DOHH2 (cell line): ENCODE measurements around the gene GNAT3.

Experiments
- H3F3A ChIP-seq: fragments of 200-600 bp; sonication (generic), shearing (Covaris generic); 2 replicates; pipeline ENCODE4 v1.6.0; 2016; ENCODE audit warnings: antibody characterized with exemption, mild to moderate bottlenecking; ENCODE audit not compliant: control insufficient read depth, insufficient read depth
- H3K27ac ChIP-seq: fragments of 200-600 bp; sonication (generic); 2 replicates; pipeline ENCODE4 v1.5.1; 2014; ENCODE audit warnings: low read depth, mild to moderate bottlenecking, low read length, moderate library complexity
- H3K27me3 ChIP-seq: fragments of 200-600 bp; sonication (generic); 2 replicates; pipeline ENCODE4 v1.6.1; 2014; ENCODE audit warnings: mild to moderate bottlenecking, low read length, mixed read lengths; ENCODE audit not compliant: control insufficient read depth
- H3K36me3 ChIP-seq: fragments of 200-600 bp; sonication (generic); 2 replicates; pipeline ENCODE4 v1.6.1; 2014; ENCODE audit warnings: mild to moderate bottlenecking, low read length, moderate library complexity, mixed read lengths; ENCODE audit not compliant: control insufficient read depth
- H3K4me1 ChIP-seq: fragments of 200-600 bp; sonication (generic); 2 replicates; pipeline ENCODE4 v1.6.1; 2014; ENCODE audit warnings: mild to moderate bottlenecking, low read length, mixed read lengths; ENCODE audit not compliant: control insufficient read depth
- H3K4me2 ChIP-seq: fragments of 200-600 bp; sonication (generic); 2 replicates; pipeline ENCODE4 v1.6.0; 2014; ENCODE audit warnings: mild to moderate bottlenecking, low read length, moderate library complexity
- H3K4me3 ChIP-seq: fragments of 200-600 bp; sonication (generic); 2 replicates; pipeline ENCODE4 v1.5.1; 2014; ENCODE audit warnings: mild to moderate bottlenecking, low read length, mixed read lengths
- H3K79me2 ChIP-seq: fragments of 200-600 bp; sonication (generic); 2 replicates; pipeline ENCODE4 v1.6.1; 2014; ENCODE audit warnings: mild to moderate bottlenecking, low read length, mixed read lengths; ENCODE audit not compliant: control insufficient read depth
- H3K9me2 ChIP-seq: fragments of 200-600 bp; sonication (generic); replicated peaks from 2 replicates; pipeline ENCODE4 v1.6.1; 2014; ENCODE audit warnings: mild to moderate bottlenecking, low read length, mixed read lengths; ENCODE audit not compliant: control insufficient read depth
- H3K9me3 ChIP-seq: fragments of 200-600 bp; sonication (generic); 2 replicates; pipeline ENCODE4 v1.6.1; 2014; ENCODE audit warnings: antibody characterized with exemption, low read length, mixed read lengths; ENCODE audit not compliant: control insufficient read depth, insufficient read depth
- H4K20me1 ChIP-seq: fragments of 200-600 bp; sonication (generic); 2 replicates; pipeline ENCODE4 v1.6.0; 2014; ENCODE audit warnings: low read depth, mild to moderate bottlenecking, antibody characterized with exemption, low read length, moderate library complexity; ENCODE audit not compliant: control insufficient read depth, insufficient read depth
- EZH2phosphoT487 ChIP-seq: fragments of 200-600 bp; sonication (generic); IDR thresholded peaks from 2 replicates; pipeline ENCODE4 v1.6.1; 2017; ENCODE audit warnings: borderline replicate concordance, mild to moderate bottlenecking, antibody characterized with exemption, low read length, moderate library complexity, mixed read lengths
- TF ChIP-seq, protein P1 (sequence below): fragments of 200-600 bp; sonication (generic); IDR thresholded peaks from one replicate; pipeline ENCODE4 v1.5.1; 2014; ENCODE audit warnings: antibody characterized with exemption, mild to moderate bottlenecking, low read depth, low read length; ENCODE audit not compliant: poor library complexity, severe bottlenecking

GNAT3 gene

DNA sequence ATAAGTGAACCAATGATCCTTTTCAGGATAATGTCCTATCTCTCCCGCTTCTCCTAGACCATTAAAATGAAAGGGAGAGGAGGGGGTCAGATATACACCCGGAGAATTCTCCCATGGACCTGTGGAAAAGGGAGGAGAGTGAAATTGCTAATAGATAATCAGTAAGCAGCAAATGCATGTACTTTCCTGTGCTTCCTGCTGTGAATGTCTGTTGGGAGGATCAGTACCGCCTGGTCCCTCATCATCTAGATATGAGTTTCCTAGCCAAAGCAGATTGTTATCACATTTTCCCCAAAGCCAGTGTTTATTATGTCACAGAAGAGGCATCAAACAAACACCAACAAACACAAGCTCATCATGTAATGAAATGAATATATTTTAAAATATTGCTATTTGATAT is 96.8 kb downstream of the GNAT3 start:
- no peaks in the 10 kb centered on the region for H3K9me3 ChIP-seq
- no peak overlapping the region for H3K27ac ChIP-seq
- TF ChIP-seq EZH2phosphoT487, result no peak
- TF ChIP-seq, protein P1, sequence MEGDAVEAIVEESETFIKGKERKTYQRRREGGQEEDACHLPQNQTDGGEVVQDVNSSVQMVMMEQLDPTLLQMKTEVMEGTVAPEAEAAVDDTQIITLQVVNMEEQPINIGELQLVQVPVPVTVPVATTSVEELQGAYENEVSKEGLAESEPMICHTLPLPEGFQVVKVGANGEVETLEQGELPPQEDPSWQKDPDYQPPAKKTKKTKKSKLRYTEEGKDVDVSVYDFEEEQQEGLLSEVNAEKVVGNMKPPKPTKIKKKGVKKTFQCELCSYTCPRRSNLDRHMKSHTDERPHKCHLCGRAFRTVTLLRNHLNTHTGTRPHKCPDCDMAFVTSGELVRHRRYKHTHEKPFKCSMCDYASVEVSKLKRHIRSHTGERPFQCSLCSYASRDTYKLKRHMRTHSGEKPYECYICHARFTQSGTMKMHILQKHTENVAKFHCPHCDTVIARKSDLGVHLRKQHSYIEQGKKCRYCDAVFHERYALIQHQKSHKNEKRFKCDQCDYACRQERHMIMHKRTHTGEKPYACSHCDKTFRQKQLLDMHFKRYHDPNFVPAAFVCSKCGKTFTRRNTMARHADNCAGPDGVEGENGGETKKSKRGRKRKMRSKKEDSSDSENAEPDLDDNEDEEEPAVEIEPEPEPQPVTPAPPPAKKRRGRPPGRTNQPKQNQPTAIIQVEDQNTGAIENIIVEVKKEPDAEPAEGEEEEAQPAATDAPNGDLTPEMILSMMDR, result no peak
- no peaks in the 10 kb centered on the region for H3K4me1 ChIP-seq
- no peaks in the 10 kb centered on the region for H4K20me1 ChIP-seq
- H3K79me2 ChIP-seq, result no peaks in the 10 kb centered on the region
- no peaks in the 10 kb centered on the region for H3K27me3 ChIP-seq
- H3K4me2 ChIP-seq, result no peak overlapping the region
- peaks cover 2% of the 10 kb centered on the region; the same call in 1 of the 2 replicates for H3K9me2 ChIP-seq
- H3K4me3 ChIP-seq, result no peak overlapping the region
- no peaks in the 10 kb centered on the region for H3K36me3 ChIP-seq
- H3F3A ChIP-seq, result no peaks in the 10 kb centered on the region

DNA sequence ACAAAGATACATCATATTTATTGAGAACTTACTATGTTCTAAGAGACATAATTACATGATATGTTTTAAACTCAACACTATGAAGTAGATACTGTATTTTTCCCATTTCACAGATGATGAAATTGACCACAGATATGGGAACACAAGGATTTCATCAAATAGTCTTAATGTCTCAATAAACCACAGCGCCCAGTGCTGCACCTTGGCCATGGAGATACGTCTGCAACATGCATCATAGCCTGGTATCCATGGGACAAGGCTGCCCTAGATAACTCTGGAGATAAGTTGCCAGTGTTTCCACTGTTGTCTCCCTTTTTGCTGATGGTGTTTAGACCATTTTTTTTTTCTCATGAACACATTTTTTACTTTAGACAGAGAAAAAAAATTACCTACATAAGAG is 97.5 kb downstream of the GNAT3 start:
- Histone ChIP-seq H3K4me3 (no peak overlapping the region), H3K27me3 (no peaks in the 10 kb centered on the region), H4K20me1 (no peaks in the 10 kb centered on the region), H3K4me1 (no peaks in the 10 kb centered on the region), H3K27ac (no peak overlapping the region), H3K36me3 (no peaks in the 10 kb centered on the region), H3K9me3 (no peaks in the 10 kb centered on the region), H3K4me2 (no peak overlapping the region), H3F3A (no peaks in the 10 kb centered on the region), H3K79me2 (no peaks in the 10 kb centered on the region), H3K9me2 (peaks cover 2% of the 10 kb centered on the region; the same call in 1 of the 2 replicates)
- no peak for TF ChIP-seq EZH2phosphoT487
- TF ChIP-seq, protein P1, result no peak

DNA sequence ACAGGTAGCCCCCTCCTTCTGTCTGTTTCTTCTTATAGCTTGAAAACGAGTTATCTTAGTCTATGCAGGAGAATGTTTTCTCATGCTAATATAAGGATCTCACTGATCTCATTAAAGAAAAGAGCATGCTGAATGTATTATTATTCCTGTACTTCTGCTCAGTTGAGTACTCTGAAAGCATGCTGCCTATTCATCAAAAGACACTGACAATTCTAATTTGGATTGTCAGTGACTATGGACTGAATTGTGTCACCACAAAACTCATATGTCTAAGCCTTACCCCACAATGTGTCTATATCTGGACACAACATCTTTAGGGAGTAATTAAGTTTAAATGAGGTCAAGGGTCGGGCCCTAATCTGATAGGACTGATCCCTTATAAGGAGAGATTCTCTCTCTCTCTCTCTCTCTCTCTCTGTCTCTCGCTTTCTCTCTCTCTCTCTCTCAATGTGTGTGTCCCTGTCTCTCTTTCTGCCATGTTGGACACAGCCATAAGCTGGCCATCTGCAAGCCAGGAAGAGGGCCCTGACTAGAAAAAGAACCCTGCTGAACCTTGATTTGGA is 98.4 kb downstream of the GNAT3 start:
- TF ChIP-seq, protein P1, result no peak
- TF ChIP-seq EZH2phosphoT487, result no peak
- Histone ChIP-seq H3K4me2 (no peak overlapping the region), H3K4me3 (no peak overlapping the region), H3K27ac (no peak overlapping the region), H3K9me2 (peaks cover 2% of the 10 kb centered on the region; the same call in 1 of the 2 replicates), H3K27me3 (no peaks in the 10 kb centered on the region), H3K79me2 (no peaks in the 10 kb centered on the region), H3K36me3 (no peaks in the 10 kb centered on the region), H4K20me1 (no peaks in the 10 kb centered on the region), H3K9me3 (no peaks in the 10 kb centered on the region), H3K4me1 (no peaks in the 10 kb centered on the region), H3F3A (no peaks in the 10 kb centered on the region)
